HG03460 (cell line): Measurements from ENCODE around the gene NTSR1.

ENCODE experiments used
- ATAC-seq: cut with Tn5 transposase; IDR thresholded peaks from one replicate; pipeline ENCODE4 v1.9.1; 2021; ENCODE audit not compliant: unreplicated experiment

The NTSR1 gene

DNA sequence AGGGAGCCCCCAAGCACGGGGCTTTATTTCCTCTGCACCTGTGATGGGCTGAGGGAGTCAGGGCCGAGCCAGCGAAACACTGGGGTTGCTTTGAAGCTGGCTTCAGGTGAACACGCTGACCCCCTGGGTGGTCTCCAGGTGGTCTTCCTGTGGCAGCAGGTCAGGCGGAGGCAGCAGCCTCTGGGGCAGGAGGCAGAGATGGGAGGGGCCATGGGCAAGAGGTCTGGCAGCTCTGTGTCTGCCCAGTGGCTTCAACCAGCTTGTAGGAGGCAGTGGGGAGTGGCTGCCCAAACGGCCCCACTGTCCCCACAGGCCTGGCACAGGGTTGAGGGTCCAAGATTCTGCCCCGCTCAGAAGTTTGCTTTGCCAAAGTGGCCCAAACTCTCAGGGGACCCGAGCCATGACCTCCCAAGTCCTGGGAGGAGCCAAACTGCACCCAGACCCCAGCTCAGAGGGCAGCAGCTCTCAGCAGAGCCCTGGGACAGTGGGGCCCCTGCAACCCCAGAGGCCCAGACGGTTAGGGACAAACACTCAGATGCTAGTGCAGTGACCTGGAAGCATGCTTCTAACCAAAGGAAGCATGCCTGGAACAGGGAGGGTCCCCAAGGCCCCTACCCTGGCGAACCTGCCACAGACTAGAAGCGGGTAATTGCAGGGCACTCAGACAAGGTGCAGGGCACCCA lies 15.3 kb downstream of the NTSR1 start:
- no peak for ATAC-seq

DNA sequence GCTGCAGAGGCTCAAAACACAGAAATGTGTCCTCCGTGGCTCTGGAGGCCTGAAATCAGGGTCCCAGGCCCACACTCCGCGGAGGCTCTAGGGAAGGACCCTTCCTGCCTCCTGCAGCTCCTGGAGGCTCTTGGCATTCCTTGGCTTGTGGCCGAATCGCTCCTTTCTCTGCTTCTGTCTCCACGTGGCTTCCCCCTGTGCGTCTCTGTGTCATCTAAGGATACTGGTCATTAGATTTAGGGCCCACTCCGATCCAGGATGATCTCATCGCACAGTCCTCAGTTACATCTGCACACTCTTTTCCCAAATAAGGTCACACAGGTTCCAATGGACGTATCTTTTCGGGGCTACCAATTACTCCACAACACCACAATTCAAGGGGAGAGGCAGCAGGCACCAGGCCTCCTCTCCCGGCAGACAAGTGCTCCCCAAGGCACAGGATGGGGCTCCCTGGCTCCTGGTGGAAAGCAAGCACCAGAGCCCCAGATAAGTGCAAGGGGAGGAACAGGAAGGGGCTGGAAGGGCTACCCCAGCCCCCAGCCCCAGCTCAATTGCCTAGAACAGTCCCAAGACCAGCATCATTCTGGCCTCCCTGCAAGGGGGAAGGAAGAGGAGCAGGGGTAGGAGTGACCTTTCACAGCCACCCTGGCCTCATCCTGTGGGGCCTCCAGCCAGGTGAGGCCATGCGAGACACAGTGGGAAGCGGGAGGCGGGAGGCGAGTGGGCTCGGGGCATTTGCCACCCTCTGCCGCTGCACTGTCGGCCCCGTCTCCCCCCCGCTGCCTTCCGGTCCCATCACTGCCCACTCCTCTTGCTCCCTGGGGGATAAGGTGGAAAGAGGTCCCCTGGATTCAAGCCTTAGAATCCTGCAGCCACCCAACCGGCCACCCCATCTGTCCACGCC lies 16.3 kb downstream of the NTSR1 start:
- ATAC-seq = no peak

DNA sequence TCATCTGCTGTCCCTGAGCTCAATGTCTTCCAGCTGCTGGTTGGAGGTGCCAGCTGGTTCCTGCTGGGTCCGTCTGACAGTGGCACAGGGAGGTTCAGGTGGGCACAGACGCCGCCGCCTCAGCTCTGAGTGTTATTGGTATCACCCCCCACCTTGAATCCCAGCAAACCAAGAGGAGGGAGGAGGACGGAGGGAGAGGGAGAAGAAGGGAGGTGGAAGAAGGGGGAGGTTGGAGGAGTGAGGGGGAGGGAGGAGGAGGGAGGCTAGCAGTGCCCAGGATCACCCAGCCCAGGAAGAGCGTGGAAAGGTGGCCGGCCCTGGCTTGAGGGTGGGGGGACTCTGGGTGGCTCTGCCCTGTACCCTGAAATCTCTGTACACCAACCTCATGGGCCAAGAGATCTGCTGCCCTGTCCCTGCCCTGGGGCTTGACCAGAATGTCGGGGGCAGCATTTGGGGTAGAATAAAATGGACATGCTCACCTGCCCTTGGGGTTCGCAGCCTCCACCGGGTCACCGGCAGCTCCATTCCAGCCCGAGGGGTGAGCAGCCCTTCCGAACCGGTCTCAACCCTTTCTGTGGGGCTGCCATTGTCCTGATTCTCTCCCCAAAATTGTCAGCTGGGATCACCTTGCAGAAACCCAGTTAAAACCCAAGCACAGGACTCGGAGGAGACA lies 17.1 kb downstream of the NTSR1 start:
- no peak for ATAC-seq

DNA sequence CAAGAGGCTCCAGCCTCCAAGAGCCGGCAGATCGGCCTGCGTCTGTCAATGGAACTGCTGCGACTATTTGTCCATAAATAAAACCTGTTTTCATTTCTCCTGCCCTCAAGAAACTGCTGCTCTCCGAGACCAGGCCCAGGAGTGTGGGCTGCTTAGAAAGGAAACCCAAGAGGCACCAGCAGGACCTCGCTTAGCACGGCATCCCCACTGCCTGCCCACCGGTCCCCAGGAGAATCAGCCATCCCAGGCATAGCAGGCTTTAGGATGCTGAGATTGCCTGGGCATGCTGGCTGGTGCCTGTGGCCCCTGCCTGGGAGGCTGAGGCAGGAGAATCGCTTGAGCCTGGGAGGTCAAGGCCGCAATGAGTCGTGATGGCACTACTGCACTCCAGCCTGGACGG lies 17.6 kb downstream of the NTSR1 start:
- no peak for ATAC-seq

DNA sequence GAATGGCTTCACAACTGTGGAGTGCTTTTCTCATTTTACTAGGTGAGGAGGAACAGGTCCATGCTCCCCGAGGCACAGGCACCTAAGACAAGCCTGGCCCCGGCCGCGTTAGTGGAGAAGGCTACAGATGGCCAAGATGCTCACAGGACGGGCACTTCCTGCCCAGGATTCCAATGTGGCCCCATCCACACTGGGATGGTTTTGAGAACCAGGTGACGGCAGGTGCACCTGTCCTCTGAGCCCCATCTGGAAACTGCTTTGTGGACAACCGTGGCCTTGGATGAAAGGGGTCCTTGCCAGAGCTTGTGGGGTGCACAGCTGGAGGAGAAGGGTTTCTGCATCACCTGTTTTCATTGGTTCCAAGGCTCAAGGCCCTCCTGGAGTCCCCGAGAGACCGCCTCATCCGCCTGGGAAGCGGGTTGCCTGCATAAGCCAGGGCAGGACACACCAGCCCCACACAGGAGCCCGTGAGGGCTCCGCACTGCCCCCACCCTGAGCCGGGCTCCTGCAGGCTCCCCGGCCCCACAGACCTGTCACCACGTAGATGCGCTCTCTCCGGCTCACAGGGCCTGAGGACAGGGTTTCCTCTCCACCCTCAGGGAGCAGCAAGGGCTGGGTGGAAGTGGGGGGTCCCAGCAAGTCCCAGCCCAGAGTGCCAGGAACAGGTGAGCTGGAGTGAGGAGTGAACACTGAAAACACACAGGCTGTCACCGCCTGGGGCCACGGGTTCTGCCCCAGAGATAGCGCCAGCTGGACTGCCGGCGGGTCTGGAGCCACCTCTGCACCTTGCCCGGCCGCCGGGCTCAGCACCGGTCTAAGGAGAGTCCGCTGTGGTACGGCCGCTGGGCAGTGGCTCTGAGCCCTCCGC lies 18.3 kb downstream of the NTSR1 start:
- ATAC-seq = no peak

DNA sequence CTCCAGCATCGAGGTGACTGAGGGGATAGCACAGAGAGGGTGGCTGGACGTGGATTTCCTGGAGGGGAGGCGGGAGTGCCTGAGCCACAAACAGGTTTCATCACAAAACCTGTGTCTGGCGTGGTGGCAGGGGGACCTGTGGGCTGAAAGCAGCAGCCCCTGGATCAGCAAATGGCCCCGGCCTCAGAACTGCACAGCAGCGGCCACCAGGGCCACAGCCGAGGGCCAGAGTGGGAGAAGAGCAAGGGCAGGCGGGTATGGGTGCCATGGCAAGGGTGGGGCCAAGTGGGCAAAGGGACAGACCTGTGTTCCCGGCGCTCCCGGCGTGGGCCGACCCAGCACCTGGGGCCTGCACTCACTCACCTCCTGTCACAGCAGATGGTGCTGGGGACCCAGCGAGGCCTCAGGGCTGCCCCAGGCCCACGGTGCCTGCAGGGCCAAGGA lies 19.0 kb downstream of the NTSR1 start:
- ATAC-seq = no peak

DNA sequence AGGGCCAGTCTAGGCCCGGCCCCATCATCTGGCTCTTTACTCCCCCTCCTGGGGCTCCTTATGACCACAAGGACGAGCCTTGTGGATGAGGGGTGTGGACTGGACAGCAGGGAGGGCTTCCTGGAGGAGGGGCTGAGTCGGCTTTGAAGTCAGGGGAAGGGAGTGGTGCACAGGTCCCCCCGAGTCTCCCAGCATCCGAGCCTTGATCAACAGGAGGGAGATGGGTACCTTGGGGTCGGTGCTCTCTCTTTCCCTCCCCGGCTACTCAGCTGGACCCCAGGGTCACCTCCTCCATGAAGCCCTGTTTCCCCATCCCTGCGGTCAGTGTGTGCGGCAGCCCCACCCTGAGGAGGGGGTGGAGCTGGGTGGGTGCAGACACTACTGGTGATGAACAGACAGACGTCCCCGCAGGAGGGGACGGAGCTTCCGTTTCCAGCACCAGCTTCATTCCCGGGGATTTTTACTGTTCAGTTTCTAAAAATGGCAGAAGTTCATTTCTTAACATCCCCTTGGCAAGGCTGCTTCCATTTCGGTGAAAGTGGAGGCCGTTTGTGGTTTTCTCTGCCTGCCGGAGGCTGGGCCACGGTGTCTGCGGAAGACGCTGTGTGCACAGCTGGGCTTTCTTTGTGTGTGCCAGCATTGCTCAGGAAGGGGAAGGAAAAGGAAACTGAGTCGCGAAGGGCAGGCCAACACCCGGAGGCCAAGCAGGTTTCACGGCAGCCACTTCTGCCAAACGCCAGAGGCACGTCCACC lies 19.6 kb downstream of the NTSR1 start:
- no peak for ATAC-seq

DNA sequence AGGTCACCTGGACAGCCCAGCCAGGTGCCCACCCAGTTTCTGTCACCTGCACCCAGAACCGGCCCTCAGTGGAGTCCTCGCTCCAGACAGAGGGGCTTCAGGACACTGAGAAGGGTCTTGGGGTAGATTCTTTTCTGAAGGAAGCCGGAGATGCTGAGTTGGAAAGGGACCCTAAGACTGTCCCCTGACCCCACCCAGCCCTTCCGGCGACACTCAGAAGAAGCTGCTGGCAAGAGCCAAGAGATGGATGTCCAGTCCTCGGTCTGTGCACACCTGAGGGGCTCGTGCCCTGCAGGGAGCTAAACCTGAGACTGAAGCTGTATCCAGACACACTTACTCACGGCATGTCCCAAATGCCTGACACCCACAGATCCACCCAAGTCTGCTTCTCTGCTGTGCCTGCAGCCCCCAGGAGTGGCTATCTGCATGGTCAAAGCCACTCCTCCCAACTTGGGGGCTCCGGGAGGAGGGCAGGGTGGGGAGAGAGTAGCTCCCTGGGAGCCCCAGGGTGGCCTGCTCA lies 20.2 kb downstream of the NTSR1 start:
- no peak for ATAC-seq

DNA sequence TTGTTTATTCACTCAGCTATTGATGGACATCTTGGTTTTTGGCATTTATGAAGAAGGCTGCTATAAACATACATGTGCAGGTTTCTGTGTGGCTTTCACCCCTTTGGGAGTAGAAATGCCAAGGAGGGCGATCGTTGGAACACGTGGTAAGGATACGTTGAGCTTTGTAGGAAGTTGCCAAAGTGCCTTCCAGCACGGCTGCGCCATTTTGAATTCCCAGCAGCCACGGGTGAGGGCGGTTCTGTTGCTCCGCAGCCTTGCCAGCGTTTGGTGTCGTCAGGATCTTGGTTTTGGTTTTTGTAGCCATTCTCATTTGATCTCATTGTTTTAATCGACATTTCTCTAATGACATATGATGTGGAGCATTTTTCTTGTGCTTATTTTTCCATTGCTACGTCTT lies 21.8 kb downstream of the NTSR1 start:
- ATAC-seq = no peak

DNA sequence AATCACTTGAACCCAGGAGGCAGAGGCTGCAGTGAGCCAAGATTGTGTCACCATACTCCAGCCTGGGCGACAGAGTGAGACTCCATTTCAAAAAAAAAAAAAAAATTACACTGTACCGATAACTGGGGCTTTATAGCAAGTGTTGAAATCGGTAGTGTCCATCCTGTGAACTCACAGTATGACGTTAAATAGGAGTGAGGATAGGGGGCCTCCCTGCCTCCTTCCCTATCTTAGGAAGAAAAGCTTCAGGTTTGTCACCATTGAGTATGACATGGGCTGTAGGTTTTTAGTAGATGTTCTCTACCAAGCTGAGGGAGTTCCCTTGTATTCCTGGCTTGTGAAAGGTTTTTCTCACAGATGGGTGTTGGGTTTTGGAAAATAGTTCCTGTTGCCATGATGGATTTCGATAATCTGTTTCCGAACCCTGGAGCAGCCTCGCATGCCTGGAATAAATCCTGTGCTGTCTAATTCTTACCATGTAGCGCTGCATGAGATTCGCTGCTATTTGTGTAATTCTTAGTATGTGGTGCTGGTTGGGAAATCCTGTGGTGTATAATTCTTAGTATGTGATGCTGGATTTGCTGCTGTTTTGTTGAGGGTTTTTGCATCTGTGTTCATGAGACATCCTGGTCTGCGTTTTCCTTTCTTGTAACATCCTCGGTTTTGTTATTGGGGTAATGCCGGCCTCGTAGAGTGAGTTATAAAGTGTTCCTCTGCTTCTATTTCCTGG lies 23.6 kb downstream of the NTSR1 start:
- ATAC-seq = no peak

DNA sequence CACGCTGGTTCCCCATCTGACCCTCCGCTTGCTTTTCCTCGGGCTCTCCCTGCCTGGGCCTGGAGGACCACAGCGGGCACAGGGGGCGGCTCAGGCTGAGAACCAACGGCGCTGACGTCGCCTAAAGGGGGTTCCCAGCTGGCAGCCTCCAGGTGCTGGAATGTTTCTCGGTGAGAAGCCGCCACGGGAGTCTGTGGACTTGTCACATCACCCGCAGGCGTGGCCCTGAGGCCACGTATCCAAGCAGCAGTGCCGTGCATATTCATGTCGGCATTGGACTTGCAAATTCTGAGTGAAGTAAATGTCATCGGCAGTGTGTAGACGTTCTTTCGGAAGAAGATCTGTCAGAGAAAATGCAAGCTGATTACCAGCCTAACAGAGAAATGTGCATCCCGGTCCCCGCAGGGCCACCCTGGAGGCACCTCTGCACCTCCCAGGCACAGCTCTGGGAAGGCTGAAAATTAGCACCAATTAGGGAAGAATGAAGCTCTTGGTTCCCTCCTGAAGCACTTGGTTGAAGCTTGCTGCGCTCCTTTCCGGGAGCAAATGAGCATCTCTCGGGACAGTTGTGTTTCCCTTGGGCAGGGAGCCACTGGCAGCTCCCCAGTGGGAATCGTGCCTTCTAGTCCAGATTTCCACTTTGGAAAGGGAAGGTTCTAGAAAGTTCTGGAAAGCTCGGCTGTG lies 24.3 kb downstream of the NTSR1 start:
- ATAC-seq = no peak

DNA sequence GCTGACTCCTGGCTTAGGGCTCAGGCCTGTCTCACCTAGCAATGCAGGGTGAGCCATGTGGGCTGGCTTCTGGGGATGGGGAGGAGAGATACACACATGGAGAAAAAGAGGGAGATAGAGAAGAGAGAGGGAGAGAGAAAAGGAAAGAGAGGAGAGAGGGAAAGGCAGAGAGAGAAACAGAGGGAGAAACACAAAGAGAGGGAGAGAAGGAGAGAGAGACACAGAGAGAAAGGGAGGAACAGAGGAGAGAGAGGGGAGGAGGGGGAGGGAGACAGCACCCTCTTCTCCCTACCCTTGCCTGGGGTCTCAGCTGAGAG lies 24.8 kb downstream of the NTSR1 start:
- no peak for ATAC-seq

DNA sequence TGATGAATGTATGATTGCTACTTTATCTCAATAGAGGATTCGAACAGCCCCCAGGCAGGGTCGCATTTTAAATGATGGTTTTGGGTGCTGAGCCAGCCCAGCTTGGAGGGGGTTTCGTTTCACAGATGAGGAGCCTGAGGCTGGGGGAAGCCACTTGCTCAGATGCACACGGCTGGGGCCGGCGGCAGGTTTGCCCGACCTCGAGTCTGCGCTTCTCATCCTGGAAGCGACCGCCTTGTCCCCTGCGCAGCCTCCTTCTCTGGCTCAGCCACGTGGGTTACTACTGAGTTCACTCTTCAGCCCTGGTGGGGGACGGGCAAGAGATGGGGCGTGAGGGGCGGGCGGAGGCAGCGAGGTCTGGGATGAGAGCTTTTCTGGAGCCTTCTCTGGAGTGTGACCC lies 25.3 kb downstream of the NTSR1 start:
- ATAC-seq = no peak

DNA sequence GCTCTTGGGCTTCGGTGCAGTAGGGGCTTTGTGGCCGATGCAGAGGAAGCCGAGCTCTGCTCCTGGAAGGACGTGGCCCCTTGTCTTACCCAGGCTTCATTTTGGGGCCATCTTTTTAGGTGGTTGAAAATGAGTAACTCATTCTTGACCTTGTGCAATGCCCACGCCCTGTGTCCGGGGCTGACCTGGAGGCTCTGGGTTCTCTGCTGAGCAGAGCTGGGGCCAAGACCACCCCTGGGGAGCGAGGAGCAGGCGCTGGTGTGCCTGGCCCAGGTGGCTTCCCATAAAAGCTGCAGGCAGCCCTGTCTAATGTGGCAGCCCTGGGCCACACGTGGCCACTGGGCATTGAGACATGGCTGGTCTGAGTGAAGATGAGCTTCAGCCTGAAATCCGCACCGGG lies 25.7 kb downstream of the NTSR1 start:
- no peak for ATAC-seq

DNA sequence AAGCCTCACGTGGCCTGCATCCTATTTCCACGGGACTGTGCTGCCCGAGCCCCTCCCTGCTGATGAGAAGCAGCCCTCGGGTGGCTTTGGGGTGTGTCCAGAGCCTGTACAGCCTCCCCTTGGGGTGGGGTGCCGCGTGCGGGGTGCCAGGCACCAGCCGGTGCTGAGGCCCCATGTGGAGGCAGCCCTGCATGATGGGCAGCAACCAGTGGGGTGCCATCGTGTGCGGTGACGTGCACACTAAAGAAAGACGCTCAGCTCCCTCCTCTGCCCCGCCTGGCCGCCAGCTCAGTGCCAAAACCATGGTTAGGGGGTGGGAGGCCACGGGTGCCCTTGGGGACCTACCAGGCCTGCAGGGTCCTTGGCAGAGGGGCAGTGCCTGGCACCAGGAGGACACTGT lies 26.2 kb downstream of the NTSR1 start:
- ATAC-seq = no peak

DNA sequence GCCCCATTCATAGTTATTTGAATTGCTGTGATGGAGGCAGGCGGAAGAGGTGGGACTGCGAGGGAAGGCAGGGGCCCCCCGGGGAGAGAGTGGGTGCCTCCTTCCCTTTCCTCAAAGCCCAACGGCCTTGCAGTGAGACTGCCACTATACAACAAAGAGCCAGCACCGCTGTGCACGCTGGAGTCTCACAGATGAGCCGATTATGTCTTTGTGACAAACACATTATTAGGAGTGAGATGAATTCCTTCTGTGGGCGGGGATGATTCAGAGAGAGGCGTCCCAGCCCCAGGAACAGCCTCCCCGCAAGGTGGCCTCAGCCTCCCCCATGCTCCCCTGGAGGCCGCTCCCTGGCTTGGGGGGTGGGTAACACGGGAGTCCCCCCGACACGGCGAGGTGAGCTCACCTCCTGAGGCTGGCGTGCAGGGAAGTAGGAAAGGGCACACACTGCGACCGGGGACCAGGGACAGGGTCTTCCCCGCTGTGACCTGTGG lies 26.7 kb downstream of the NTSR1 start:
- ATAC-seq = no peak

DNA sequence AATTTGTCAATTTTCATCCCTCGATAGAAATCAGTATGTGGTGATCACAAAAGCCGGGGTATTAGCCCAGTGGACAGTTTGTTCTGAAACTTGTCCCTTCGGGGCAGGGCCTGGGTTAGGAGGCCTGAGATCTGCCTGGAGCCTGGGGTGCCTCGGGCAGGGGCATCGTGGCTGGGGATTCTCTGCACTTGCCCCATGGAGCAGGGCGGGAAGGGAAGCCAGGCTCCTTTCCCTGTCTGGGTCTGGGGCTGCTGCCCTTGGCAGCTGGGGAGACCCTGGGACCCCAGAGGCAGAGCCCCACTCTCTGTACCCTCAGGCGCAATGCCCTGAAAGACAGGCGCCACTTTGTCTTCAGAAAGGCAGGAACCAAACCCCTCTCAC lies 27.4 kb downstream of the NTSR1 start:
- no peak for ATAC-seq

DNA sequence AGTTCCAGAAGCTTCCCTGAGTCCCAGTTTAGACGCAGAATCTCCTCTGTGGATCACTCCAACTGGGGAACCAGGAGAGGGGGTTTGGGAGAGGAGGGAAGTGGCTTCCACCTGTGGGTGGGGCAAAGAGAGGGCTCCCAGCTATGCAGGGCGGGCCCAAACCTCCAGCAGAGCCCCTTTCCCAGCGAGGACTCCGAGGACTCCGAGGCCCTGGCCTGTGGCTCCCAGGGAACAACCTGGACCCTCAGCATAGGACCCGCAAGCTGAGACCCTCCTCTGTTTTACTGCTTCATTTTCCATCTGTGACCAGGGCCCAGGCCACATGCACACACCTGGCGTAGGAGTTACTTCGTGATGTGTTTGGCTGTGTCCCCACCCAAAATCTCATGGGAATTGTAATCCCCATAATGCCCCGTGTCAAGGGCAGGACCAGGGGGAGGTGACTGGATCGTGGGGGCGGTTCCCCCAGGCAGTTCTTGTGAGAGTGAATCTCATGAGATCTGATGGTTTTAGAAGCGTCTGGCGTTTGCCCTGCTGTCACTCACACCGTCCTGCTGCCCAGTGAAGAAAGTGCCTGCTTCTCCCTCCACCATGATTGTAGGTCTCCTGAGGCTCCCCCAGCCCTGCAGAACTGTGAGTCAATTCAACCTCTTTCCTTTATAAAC lies 27.9 kb downstream of the NTSR1 start:
- no peak for ATAC-seq
